NCI-H460 (cell line): ENCODE data around the gene ADNP. TPM values are rescaled to one million over a fixed set of nuclear protein-coding genes. Genes with fewer than 3 reads are reported as not detected.
"Not testable (repeated sequence)": the region's sequence is repeated elsewhere in the genome, so short reads cannot be mapped to it uniquely, and the experiment has no call there.

Experiments used
- DNase-seq: peaks from one replicate; pipeline ENCODE4 v3.0.0-alpha.2; 2016; ENCODE audit warnings: low read depth; ENCODE audit errors: extremely low read depth
- total RNA-seq: library from RNA; depleted of rRNA; stranded (reverse); fragments of >200 nt; shearing (Covaris generic); gene quantifications from 2 replicates; pipeline ENCODE4 v1.2.3, GENCODE V29; 2014

The ADNP gene
- total RNA-seq, 1 experiment from 2014 or later: 28.1 TPM

- DNase-seq: no peak
Observed at GRCh38 chr20:50904067-50904570, 27.1 kb downstream of the ADNP start.

- no peak for DNase-seq
Observed at GRCh38 chr20:50903353-50904051, 27.7 kb downstream of the ADNP start.

- no peak for DNase-seq
Observed at GRCh38 chr20:50901301-50901700, 29.9 kb downstream of the ADNP start.

GRCh38 chr20:50900261-50900660 lies 31.0 kb downstream of the ADNP start:
- DNase-seq: no peak

GRCh38 chr20:50898475-50898874 lies 32.8 kb downstream of the ADNP start:
- no peak for DNase-seq

- DNase-seq: no peak
Observed at GRCh38 chr20:50895111-50895830, 36.0 kb downstream of the ADNP start.

- no peak for DNase-seq
Observed at GRCh38 chr20:50893620-50894019, 37.6 kb downstream of the ADNP start.

- DNase-seq: no peak
Observed at GRCh38 chr20:50892394-50892793, 38.8 kb downstream of the ADNP start.

- DNase-seq: no peak
Observed at GRCh38 chr20:50891138-50891537, 40.1 kb downstream of the ADNP start.

- DNase-seq: no peak
Observed at GRCh38 chr20:50887576-50887975, 43.7 kb downstream of the ADNP start.

- no peak for DNase-seq
Observed at GRCh38 chr20:50886184-50886790, 45.0 kb downstream of the ADNP start.

GRCh38 chr20:50885781-50886180 lies 45.5 kb downstream of the ADNP start:
- DNase-seq: no peak

- no peak for DNase-seq
Observed at GRCh38 chr20:50885068-50885467, 46.2 kb downstream of the ADNP start.

- no peak for DNase-seq
Observed at GRCh38 chr20:50883856-50884255, 47.4 kb downstream of the ADNP start.

GRCh38 chr20:50881759-50882424 lies 49.3 kb downstream of the ADNP start:
- DNase-seq: not testable (repeated sequence)

GRCh38 chr20:50879649-50880550 lies 51.3 kb downstream of the ADNP start:
- no peak for DNase-seq

GRCh38 chr20:50877232-50877743 lies 53.9 kb downstream of the ADNP start:
- DNase-seq: no peak

GRCh38 chr20:50876816-50877215 lies 54.4 kb downstream of the ADNP start:
- DNase-seq: no peak

GRCh38 chr20:50876063-50876685 lies 55.1 kb downstream of the ADNP start:
- no peak for DNase-seq
